Measurements from ENCODE around the gene PGC.
A peak's percentile ranks its signal among the peaks of the same experiment; 100 is the strongest.

PGC gene

DNA sequence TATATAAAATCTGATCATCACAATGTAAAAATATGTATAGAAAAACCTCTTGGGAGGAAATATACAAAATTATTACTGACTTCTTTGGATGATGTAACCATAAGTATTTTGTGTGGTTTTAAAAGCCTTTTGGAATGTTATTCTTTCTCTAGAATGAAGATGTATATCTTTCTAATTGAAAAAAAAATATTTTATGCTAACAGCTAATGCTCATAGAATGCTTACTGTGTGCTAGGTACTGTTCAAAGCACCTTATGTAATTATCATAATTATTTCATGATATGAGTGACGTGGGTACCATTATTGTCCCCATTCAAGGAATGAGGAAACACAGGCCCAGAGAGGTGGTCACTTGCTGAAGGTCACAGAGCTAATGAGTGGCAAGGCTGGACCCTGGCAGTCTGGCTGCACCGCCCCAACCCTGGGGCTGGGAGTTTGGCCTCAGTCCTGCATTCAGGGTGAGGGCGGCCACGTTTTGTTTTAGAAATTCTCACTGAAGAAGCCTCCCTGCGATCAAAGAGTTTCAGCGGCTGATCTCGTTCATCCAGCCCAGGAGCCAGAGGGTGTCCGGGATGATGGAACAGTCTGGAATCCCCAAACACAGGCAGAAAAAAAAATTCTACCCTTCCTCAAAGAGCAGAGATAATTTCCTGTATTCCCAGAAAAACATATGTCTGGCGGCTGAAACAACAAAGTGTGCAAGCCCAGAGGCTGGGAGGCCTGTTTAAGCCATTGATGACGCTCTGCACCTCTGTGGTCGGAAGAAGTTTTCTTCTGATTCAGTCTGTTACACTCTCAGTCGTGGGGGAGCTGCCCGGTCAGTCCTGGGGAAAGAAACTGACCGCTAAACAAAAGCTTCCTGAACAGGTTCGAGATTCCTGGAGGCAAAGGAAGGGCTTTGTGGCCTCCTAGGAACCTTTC is 49.1 kb downstream of the PGC start:
- DNase-seq (ENCODE audit: low read depth) = peak; percentile 53

DNA sequence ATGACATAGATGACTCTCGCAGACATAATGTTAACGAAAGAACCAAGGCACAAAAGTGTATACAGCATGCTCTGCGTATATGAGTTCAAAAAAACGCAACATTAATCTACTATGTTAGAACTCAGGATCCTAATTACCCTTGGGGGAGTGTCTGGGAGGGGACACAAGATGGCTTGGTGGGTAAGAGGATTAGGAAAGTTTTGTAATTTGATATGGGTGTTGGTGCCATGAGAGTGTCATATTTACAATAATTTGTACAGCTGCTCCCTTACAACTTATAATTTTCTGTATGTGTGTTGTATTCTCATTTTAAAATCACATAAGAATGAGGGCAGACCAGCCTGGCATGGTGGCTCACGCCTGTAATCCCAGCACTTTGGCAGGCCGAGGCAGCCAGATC is 50.4 kb downstream of the PGC start:
- DNase-seq (ENCODE audit: low read depth) = no peak

DNA sequence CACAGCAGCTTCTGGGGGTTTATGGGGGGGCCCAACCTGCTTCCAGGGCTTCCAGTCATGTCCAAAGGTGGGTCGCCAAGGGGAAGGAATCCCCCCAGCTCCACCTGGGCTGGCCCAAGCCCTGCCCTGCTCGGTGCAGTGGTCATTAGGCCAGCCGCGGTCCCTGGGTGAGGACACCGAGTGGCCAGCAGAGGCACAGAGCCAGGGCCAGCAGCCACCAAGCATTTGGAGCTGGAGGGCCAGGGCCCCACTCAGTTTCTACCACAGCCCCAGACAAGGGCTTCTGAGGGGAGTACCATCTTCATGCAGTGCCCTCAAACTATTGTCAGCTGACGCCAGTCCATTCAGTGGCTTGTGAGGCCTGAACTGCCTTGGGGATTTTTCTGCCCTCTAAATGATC is 51.4 kb downstream of the PGC start:
- DNase-seq (ENCODE audit: low read depth) = no peak

DNA sequence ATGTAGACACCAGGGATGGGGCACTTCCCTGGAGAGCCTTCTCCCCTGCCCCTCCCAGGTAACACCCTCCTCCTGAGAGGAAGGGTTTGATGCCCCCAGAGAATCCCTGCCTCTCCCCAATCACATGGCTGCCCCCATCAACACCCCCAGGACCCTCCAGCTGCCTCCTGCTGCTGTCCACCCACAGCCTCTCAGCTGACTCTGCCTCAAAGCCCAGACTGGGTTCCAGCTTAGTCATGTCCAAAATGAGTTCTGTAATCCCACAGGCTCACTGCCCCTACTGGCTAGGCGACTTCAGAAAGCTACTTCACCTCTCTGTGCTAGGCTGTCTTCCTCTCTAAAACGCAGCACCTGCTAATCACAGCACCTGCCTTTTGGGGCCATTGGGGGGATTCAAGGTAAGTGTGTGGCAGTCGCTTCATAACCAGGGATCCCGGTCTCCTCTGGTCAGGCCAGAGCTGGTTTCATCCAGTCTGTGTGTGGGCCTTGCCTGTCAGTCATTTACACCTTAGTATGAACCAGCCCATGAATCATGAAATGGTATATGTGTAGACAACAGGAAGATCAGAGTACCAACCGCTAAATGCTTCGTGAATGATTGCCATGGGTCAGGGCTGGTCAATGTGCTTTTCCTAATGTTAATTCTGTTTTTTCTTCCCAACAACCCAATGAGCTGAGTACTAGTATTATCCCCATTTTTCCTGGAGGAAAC is 52.2 kb downstream of the PGC start:
- no peak for DNase-seq (ENCODE audit: low read depth)

DNA sequence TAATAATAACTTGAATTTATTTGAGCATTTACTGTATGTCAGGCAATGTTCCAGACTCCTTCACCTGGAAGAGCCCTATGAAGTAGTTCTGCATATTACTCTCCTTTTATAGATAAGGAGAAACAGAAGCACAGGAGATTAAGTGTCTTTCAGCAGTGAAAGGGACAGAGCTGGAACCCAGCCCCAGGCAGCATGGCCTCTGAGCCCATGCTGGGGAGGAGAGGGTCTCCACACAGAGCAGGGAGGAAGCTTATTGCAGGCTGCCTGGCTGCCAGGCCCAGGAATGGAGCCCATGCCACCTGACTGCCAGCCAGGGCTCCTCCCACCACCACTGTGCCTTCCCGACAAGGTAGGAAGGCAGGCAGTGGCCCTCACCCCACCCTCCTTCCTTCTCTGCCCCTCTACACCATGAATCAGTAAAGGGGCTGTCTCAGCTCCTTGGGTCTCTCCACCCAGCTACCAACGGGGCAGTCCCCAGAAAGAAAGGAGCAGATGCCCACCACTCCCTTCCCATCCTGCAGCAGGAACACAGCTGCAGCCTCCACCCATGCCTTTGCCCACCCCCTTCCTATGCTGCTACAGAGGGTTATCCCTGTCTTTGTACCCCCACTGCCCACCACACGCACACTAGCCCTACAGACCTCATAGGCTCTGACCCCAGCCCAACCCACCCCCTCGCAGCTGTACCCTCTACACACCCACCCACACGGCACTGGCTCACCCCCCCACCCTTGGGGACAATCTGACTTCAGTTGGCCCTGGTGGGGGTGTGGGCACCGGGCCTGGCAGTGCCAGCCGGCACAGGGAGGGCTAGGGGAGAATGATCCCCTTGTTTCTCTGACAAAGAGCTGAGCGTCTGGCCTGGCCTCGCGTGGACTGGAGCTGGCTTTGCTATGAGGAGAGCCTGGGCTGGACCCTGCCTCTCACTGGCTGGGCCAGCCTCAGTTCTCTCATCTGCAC is 53.6 kb downstream of the PGC start:
- DNase-seq (ENCODE audit: low read depth) = no peak

DNA sequence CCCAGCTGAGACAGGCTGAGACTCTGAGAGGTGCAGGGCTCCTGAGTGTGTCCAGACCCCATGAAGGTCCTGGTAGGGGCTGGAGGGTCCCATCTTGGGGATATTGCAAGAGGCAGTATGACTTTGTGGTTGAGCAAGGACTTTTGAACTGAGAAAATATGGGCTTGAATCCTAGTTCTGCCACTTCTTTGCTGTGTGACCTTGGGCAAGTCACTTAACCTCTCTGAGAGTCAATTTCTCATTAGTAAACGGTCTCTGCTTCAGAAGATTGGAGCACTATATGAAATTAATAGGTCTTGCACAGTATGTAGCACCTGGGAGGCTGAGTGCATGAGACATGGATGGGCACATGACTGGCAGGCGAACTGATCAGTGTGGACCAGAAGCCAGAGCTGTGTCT is 54.5 kb downstream of the PGC start:
- no peak for DNase-seq (ENCODE audit: low read depth)

DNA sequence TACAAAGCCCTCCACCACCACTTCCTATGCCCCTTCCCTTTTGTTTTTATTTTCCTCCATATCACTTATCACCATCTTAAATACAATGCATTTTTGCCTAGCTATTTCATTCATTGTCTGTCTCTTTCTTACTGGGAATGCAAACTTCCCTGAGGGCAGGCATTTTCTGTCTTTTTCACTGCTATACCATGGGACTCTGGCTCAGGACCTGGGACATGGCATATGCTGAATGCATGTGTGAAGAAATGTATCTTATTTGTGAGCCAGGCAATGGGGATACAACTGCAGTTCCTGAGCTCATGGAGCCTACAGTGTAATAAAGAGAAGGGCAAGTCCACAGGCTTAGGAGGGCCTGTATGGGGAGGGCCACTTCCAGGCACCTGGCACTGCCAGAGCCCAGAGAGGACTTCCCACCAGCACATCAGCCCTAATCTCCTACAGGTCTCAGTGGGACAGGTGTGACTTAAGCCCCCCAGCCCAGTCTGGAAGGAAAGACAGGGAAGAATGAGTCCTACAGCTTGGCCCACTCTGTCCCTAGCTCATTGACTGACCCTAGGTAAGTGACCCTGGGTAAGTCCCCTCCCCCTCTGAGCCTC is 55.0 kb downstream of the PGC start:
- DNase-seq (ENCODE audit: low read depth) = no peak

DNA sequence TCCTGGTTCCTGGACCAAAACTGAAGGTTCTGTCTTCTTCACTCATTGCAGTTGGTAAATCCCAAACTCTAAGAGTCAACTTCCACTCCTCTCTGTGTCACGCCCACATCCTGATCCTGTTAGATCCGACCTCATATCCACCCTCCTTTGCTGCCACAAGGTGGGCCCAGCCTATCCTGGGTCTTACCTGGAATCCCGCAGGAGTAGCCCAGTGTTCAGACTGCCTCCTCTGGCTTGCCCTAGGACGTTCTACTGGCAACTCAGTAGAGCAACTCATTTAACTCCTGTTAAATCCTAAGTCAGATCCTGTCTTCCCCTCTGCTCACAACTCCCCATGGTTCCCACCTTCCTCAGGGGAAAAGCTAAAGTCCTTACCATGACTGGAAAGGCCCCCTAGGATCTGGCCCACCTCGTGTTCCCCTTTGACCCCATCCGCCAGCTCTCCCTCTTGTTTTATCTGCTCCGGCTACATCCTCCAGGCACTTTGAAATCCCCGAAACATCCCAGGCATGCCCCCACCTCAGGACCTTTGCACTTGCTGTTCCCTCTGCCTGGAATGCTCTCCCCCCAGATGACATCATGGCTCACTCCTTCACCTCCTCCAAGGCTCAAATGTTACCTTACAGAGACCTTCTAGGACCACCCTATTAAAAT is 55.6 kb downstream of the PGC start:
- no peak for DNase-seq (ENCODE audit: low read depth)

DNA sequence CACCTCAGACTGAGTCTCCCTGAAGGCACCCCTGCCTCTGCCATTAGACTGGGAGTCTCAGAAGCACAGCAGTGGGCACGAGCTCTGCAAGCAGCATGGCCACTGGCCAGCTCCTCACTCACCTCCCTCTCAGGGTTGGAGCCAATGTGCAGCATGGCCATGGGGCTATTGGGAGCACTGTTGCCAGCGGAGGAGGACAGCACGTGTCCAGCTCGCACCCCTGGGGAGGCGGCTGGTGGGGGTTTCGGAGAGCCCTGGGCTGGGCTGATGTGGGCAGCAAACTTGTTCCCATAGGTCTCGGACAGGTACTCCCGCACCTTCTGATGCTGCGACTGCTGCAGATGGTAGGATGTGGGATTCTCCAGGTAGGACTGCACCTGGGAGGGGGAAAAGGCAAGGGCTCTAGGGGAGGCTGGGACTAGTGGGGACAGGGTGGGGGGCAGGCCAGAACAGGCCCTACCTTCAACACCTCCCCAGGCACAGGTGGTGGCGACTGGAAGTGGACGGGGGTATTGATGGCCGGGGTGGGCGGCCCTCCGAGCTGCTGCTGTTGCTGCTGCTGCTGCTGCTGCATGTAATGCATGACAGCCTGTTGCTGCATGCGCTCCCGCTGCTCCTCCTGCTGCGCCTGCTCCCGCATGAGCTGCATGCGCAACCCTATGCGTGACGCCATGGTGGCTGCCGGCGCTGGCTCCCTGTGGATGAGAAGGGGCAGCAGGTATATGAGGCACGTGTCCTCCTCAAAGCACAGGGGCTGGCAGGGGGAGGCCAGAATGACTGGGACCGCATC is 56.5 kb downstream of the PGC start:
- no peak for DNase-seq (ENCODE audit: low read depth)

DNA sequence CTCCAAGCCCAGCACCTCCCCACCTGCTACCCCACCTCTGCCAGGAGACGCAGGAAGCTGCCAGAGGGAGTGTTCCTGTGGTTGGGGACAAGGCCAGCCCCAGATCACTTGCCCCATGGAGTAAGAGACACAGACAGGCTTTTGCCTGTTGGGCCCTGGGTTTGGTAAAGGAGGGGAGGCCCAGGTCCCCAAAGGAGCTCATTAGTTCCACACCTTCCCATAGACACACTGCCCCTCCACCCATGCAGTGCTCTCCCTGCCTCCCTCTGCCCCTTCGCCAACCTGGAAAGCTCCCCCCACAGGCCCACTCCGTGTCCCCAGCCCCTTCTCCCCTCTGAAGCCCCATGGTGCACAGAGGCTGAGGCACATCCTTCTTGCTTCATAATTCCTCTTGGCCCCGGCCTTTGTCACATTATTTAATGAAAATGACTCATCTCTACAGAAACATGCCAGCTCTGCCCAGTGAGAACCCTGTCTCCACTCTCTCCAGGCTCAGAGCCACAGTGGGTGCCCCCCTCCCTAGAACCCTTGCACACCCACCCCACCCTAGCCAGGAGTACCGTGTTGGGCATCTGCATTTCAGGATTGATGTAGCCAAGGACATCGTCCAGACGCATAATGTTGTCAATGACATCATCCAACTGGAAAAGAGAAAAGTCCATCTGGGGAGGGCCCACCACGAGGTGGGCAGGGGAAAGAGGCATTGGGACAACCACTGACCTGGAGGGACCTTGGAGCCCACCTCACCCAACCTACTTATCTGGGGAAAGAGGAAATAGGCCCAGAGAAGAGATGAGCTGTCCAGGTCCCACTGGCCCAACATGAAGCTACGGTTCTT is 57.8 kb downstream of the PGC start:
- peak; percentile 25 for DNase-seq (ENCODE audit: low read depth)

DNA sequence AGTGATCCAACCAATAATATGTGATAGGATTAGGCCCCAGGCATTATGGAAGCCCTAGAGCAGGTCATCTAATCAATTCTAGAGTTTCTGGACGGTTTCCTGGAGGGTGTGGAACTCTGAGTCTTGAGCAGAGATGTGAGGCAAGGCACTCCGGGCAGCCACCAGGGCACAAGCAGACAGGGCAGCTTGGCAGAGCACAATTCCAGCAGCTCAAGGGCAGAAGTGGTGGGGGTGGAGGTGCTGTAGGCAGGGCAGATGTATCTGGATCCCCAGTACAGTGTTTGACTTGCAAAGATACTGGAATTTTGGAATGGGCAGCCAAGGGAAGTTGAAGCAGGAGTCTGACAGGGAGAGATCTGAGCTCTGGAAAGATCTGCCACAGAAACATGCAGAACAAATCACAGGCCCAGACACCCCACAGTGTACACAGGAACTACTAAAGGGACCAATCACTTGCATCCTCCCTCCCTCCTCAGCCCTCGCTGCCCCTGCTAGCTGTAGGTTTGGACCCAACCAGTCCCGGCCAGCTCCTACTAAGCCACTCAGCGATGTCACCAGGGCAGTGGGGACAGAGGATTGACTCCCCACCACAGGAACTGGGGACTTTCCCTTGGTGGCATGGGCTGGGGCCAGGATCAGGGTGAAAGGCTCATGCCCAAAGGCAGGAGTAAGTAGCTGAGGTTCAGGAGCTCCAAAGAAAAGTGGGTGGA is 58.8 kb downstream of the PGC start:
- no peak for DNase-seq (ENCODE audit: low read depth)

DNA sequence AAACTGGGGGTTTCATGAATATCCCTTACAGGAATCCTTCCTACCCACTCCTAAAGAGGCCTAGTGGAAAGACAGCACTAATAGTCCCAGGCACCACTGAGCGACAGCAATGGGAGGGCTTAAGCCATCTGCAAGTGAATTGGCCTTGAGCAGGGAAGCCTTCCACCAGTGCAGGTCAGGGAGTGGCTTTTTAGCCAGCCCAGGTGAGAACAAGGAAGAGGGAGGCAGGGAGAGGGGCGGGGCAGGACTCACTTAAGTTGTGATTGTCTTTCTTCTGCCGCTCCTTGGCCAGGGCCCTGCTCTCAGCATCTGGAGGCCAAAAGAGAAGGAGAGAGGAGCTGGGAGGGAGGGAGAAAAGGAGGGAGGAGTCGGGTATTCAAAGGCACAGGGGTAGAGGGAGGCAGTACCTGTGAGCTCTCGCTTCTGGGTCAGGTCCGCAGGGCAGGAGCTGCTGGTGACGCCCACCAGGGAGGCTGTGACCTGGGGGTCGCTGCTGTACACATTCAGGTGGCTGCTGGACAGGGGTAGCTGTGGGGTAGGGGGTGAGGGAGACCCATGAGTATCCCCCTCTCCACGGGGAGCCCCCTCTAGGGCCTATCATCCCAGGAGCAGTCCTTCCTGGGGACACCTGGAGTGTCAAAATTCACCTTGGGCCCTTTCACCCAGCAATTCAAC is 59.6 kb downstream of the PGC start:
- no peak for DNase-seq (ENCODE audit: low read depth)
